Measurements from ENCODE around the gene PPP1R9A.
A peak's percentile ranks its signal among the peaks of the same experiment; 100 is the strongest.

Gene PPP1R9A

DNA sequence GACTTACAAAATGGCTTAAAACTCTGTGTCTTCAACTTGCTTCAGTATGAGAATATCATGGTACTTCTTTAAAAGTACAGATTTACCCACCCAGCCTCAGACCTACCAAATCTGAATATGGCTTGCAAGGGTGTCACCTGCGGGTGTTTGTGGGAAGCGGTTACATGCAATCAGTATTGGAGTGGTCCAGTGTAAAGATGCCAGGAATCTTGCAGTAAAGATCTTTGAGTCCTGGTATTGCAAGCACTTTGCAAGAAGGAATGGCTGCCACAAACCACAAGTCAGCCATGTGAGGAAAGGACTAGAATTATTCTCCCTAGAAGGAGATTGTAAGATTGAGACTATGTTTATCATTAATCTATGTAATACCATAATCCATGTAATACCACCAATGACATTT, 301.9 kb downstream of the PPP1R9A start:
- peak; percentile 19 for DNase-seq

DNA sequence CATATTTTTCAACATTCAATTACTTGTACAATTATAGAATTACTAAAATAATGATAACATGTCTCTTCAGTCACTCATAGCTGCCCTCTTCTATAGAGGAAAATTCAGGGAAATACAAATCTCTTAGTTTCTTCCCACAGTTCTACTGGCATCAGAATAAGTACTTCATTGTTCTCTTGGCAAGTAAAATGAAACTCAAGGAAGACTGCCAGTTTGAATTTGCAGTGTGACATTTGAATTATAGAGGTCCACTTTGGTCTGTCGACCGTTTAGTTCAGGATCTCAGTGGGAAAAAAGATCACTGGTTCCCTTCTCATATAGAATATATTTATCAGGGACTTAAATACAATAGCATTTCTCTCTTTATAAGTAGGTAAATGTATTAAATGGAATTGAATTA, 302.4 kb downstream of the PPP1R9A start:
- DNase-seq, result no peak

DNA sequence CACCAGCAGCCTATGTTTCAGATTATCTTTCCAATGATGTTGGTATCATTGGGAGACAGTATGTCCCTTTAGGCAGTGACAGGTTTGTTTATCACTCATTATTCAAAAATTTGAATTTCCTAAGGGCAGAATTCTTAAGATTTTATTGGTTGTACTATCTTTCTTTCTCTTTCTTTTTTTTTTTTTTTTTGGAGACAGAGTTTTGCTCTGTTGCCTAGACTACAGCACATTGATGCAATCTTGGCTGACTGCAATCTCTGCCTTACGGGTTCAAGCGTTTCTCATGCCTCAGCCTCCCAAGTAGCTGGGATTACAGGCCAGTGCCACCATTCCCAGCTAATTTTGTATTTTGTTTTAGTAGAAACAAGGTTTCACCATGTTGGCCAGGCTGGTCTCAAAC, 305.8 kb downstream of the PPP1R9A start:
- no peak for DNase-seq

GRCh38 chr7:95213809-95214492, 306.6 kb downstream of the PPP1R9A start:
- peak; percentile 84 for DNase-seq

- no peak for DNase-seq
These were observed 312.3 kb downstream of the PPP1R9A start for GRCh38 chr7:95219721-95220120.

GRCh38 chr7:95220328-95220727, 312.9 kb downstream of the PPP1R9A start:
- DNase-seq, result no peak

- no peak for DNase-seq
These were observed 317.9 kb downstream of the PPP1R9A start for GRCh38 chr7:95225301-95225700.

- no peak for DNase-seq
These were observed 321.9 kb downstream of the PPP1R9A start for GRCh38 chr7:95229301-95229700.

- peak; percentile 3 for DNase-seq
These were observed 331.0 kb downstream of the PPP1R9A start for GRCh38 chr7:95238252-95238943.

DNA sequence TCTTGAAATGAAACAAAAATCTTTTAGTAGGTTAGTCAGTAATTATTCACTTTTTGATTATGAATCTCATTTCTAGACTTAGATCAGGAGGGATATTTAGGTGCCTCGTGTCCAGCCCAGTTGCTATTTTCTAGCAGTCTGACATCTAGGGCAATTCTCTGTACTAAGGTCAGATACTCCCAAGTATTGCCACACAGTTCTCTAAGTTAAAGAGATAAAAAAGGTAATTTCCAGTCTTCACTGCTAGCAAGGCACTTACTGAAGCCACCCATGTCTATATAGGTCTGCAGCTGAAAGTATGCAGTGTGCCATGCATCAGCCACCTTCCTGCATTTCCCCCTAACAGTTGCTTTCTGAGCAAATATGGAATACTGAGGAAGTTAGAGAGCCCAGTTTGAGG, 333.5 kb downstream of the PPP1R9A start:
- no peak for DNase-seq

GRCh38 chr7:95242266-95242665, 334.9 kb downstream of the PPP1R9A start:
- no peak for DNase-seq

GRCh38 chr7:95244616-95245015, 337.2 kb downstream of the PPP1R9A start:
- no peak for DNase-seq

- DNase-seq, result no peak
These were observed 338.6 kb downstream of the PPP1R9A start for GRCh38 chr7:95245828-95246500.

- DNase-seq, result peak; percentile 70
These were observed 339.5 kb downstream of the PPP1R9A start for GRCh38 chr7:95246831-95247370.

GRCh38 chr7:95250571-95250970, 343.2 kb downstream of the PPP1R9A start:
- DNase-seq, result no peak

- DNase-seq, result no peak
These were observed 344.6 kb downstream of the PPP1R9A start for GRCh38 chr7:95251966-95252365.

- no peak for DNase-seq
These were observed 346.6 kb downstream of the PPP1R9A start for GRCh38 chr7:95253986-95254385.

GRCh38 chr7:95255691-95256090, 348.3 kb downstream of the PPP1R9A start:
- DNase-seq, result no peak

DNA sequence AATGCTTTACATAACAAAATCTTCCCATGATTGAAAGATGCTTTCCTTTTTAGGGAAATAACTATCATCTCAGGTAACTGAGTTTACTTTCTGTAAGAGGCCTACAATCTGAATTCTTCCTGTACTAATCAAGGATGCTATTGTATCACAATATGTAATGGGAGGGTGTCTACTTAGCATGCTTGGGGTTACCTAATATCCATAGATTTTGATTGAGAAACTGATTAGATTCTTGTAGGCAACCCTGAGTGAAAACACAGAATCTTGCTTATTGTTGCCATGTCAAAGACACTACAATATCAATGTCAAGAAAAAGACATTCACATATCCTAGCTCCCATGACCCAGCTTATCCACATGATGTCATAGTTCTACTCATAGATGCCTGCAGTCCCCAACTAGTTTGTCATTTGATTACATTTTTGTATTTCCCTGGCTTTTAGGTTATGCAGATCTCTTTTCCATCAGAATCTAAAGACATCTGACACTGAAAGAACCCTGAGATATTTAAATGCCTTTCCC, 354.6 kb downstream of the PPP1R9A start:
- DNase-seq, result no peak

DNA sequence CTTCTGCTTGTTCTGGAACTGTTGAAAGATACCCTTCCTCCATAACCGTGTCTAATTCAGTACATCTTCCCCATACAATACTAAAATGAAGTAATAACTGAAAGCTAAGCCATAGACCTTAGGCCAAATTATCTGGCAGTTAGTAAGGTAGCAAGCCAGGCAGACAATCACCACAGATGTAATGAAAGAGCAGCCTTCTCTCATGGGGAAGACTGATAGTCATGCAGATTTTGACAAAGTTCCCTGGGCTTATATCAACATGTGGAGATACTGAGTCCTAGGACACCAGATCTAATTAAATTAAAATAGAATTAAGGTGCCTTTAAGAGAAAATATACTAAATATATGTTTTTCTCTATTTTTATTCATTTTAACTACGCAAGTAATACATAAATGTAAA, 355.5 kb downstream of the PPP1R9A start:
- DNase-seq, result no peak

GRCh38 chr7:95263785-95264362, 356.5 kb downstream of the PPP1R9A start:
- DNase-seq, result no peak

DNA sequence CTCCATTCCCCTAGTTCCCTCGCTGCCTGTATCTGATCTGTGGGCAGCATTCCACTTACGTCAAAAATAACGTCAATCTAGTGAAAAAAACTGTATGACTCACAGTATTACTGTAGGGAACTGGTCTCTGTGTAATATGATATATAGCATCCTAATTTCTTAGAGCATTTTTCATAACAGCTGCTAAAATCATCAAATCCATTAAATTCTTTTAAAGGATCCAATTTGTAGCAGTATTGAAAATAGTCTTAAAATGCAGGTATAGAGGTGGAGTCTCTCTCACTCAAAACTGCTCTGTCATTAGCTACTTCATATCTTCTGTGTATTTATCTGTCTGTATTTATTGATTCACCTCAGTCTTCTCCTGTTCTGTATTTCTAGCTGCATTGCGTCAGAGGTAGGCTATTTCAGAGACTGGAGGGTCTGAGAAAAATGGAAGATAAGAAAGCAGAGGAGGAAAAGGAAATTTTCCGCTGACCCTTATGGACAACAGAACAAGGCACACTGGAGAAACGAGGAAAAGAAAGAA, 357.0 kb downstream of the PPP1R9A start:
- peak; percentile 71 for DNase-seq

- no peak for DNase-seq
These were observed 358.2 kb downstream of the PPP1R9A start for GRCh38 chr7:95265634-95266033.
